Ectodermal cell (in vitro differentiated cells): ENCODE data around the gene TMEFF1.
"Not testable (repeated sequence)": the region's sequence is repeated elsewhere in the genome, so short reads cannot be mapped to it uniquely, and the experiment has no call there.

Experiments used
- H3K27ac ChIP-seq: 2 replicates; pipeline ENCODE4 v1.7.0; 2013; ENCODE audit warnings: mild to moderate bottlenecking, low read depth, low read length; ENCODE audit not compliant: insufficient read depth, poor library complexity, severe bottlenecking
- H3K27me3 ChIP-seq: 2 replicates; pipeline ENCODE4 v1.7.0; 2013; ENCODE audit warnings: mild to moderate bottlenecking, low read length; ENCODE audit not compliant: insufficient read depth, control insufficient read depth, poor library complexity, severe bottlenecking
- H3K36me3 ChIP-seq: one replicate; pipeline ENCODE4 v1.7.0; 2013; ENCODE audit warnings: low read length; ENCODE audit not compliant: control insufficient read depth, insufficient read depth
- H3K4me1 ChIP-seq: one replicate; pipeline ENCODE4 v1.7.0; 2013; ENCODE audit warnings: low read length; ENCODE audit not compliant: control insufficient read depth, insufficient read depth
- H3K4me3 ChIP-seq: 2 replicates; pipeline ENCODE4 v1.7.0; 2013; ENCODE audit warnings: low read depth, low read length, control low read depth; ENCODE audit not compliant: insufficient read depth
- H3K9me3 ChIP-seq: 2 replicates; pipeline ENCODE4 v1.7.0; 2013; ENCODE audit warnings: mild to moderate bottlenecking, low read length, moderate library complexity; ENCODE audit not compliant: control insufficient read depth
- WGBS, 2 experiments: methylation state at CpG; one replicate each; pipeline ENCODE4 v1.1.7; 2013; ENCODE audit warnings: missing lambda C conversion rate in 2 of 2; 5-methylcytosine and 5-hydroxymethylcytosine counted together

The TMEFF1 gene

DNA sequence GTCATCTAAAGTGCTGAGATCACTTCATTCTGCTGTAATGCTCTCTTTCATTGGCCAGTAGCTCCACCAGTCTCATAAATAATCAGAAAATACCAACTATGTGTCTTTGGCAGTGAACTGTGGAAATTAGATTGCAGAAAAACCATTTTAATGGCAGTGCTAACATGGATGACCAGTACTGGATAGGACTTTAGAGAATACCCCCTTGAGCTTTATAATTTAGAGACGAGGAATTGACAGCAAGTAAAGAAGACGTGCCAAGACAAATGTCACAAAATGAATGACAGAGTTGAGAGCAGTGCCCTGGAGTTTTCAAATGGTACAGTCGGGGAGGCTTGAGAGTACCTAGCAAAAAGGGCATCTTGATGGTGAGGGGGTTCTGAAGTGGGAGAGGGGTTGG, 40.2 kb upstream of the TMEFF1 start:
- no peaks in the 10 kb centered on the region for H3K36me3 ChIP-seq
- no peak overlapping the region for H3K27ac ChIP-seq
- H3K27me3 ChIP-seq: no peaks in the 10 kb centered on the region
- H3K4me1 ChIP-seq: peaks cover 11% of the 10 kb centered on the region
- WGBS, 2 experiments: 93 to 96% methylated on average over 3 of the region's 3 CpGs
- H3K4me3 ChIP-seq: no peak overlapping the region
- no peaks in the 10 kb centered on the region for H3K9me3 ChIP-seq

DNA sequence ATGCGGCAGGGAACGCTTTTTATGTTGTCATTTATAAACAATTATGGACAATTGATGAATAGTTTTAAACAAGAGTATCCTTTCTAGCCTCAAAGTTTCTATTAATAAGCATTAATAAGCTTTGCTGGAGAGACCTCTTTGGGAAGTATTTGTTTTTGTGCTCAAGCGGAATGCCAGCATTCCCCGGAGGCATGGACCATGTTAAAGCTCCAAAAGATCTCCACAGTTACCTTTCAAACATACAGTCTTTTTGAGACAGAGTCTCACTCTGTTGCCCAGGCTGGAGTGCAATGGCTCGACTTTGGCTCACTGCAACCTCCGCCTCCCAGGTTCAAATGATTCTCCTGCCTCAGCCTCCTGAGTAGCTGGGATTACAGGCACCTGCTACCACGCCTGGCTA, 36.4 kb upstream of the TMEFF1 start:
- H3K27ac ChIP-seq: no peak overlapping the region
- H3K4me3 ChIP-seq: no peak overlapping the region
- H3K9me3 ChIP-seq: no peaks in the 10 kb centered on the region
- H3K36me3 ChIP-seq: no peaks in the 10 kb centered on the region
- no peaks in the 10 kb centered on the region for H3K4me1 ChIP-seq
- 91 to 95% methylated on average over 6 to 7 of the region's 7 CpGs for WGBS, 2 experiments
- H3K27me3 ChIP-seq: no peaks in the 10 kb centered on the region

DNA sequence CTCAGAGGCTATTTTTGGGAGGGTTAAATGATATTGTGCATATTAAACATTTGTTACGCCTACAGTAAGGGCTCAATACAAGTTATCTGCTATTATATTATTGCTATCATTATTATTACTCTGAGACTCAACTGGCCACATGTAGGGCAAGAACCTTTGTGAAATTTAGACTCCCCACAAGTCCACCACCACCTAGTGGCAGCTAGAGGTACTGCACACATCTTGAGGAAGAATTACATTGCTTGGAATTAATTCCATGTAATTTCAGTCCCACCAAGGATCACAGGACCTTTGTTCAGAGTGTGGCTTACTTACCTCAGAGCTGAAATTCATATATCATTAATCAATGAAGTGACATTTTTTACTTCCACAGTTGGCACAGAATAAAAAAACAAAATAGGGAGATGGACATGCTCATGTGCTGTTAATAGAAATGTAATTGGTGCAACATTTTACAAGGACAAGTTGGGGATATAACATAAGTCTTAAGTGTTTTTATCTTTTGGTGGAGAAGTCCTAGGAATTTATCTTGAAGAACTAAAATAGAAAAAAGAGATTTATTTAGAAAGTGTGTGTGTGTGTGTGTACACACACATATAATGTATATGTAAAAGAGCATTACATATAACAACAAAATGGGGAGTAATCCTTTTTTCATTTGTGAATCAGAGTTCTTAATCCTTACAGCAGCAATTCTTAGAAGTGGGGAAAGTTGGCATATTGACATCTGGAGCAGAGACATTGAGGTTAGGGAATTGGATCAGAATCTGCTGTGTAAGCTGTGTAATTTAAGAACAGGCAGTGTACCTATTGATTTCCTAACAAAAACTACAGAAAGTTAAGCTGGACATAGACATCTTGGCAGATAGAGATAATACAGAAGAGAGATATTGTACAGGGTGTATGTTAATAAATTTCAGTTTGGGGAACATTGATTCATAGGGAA, 34.8 kb upstream of the TMEFF1 start:
- Histone ChIP-seq H3K4me3 (no peak overlapping the region), H3K27me3 (no peaks in the 10 kb centered on the region), H3K27ac (no peak overlapping the region), H3K4me1 (no peaks in the 10 kb centered on the region), H3K9me3 (no peaks in the 10 kb centered on the region), H3K36me3 (no peaks in the 10 kb centered on the region)
- no CpG with 5 or more reads among the region's 1 CpG for WGBS, 2 experiments

DNA sequence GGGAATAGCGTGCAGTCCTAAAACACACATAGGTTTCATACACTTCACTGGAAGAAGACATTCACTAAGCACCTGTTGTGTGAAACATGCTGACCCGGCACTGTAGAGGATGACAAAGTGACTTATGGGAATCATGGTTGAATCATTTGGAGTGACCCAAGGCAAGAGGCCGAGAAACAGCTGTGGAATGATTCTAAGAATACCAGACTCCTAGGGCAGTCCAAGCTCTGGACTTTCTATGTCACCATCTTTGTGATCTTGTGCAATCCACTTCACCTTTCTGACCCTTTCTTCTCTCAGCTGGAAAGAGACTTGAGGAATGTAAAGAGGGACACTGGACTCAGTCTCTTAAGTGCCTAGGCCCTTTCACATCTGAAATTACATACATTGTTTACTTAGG, 32.9 kb upstream of the TMEFF1 start:
- H3K4me1 ChIP-seq: no peaks in the 10 kb centered on the region
- no peak overlapping the region for H3K27ac ChIP-seq
- H3K27me3 ChIP-seq: no peaks in the 10 kb centered on the region
- no peak overlapping the region for H3K4me3 ChIP-seq
- H3K9me3 ChIP-seq: no peaks in the 10 kb centered on the region
- WGBS, 2 experiments: 89 to 98% methylated on average over 3 of the region's 3 CpGs
- H3K36me3 ChIP-seq: no peaks in the 10 kb centered on the region

DNA sequence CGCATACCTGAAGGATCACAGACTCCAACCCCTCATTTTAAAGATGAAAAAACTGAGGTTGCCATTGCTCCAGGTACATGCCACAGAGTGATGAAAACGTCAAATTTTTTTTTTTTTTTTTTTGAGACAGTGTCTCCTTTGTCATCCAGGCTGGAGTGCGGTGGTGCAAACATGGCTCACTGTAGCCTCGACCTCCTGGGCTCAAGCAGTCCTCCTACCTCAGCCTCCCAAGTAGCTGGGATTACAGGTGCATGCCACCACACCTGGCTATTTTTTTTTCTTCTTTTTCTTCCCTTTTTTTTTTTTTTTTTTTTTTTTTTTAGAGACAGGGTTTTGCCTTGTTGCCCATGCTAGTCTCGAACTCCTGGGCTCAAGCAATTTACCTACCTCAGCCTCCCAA, 32.5 kb upstream of the TMEFF1 start:
- WGBS, 2 experiments: 90 to 92% methylated on average over 5 of the region's 5 CpGs

DNA sequence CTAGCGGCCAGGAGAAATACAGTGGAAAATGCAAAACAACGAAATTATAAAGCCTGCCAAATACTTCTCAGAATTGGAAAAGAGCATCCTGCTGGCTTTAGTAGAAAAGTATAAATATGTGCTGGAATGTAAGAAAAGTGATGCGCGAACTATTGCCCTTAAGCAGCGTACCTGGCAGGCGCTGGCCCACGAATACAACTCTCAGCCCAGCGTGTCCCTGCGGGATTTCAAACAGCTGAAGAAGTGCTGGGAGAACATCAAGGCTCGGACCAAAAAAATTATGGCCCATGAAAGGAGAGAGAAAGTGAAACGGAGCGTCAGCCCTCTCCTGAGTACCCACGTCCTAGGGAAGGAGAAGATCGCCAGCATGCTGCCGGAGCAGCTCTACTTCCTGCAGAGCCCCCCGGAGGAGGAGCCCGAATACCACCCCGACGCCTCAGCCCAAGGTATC, 31.0 kb upstream of the TMEFF1 start:
- Histone ChIP-seq H3K27me3 (no peaks in the 10 kb centered on the region), H3K9me3 (no peaks in the 10 kb centered on the region), H3K4me1 (no peaks in the 10 kb centered on the region), H3K36me3 (peaks cover 2% of the 10 kb centered on the region), H3K4me3 (no peak overlapping the region), H3K27ac (no peak overlapping the region)
- WGBS, 2 experiments: 90 to 92% methylated on average over 19 of the region's 19 CpGs

More for the DNA sequence above, 32.5 kb upstream of the TMEFF1 start:
- H3K4me1 ChIP-seq, H3K9me3 ChIP-seq, H3K27ac ChIP-seq, H3K4me3 ChIP-seq, H3K36me3 ChIP-seq, H3K27me3 ChIP-seq: not testable (repeated sequence)

DNA sequence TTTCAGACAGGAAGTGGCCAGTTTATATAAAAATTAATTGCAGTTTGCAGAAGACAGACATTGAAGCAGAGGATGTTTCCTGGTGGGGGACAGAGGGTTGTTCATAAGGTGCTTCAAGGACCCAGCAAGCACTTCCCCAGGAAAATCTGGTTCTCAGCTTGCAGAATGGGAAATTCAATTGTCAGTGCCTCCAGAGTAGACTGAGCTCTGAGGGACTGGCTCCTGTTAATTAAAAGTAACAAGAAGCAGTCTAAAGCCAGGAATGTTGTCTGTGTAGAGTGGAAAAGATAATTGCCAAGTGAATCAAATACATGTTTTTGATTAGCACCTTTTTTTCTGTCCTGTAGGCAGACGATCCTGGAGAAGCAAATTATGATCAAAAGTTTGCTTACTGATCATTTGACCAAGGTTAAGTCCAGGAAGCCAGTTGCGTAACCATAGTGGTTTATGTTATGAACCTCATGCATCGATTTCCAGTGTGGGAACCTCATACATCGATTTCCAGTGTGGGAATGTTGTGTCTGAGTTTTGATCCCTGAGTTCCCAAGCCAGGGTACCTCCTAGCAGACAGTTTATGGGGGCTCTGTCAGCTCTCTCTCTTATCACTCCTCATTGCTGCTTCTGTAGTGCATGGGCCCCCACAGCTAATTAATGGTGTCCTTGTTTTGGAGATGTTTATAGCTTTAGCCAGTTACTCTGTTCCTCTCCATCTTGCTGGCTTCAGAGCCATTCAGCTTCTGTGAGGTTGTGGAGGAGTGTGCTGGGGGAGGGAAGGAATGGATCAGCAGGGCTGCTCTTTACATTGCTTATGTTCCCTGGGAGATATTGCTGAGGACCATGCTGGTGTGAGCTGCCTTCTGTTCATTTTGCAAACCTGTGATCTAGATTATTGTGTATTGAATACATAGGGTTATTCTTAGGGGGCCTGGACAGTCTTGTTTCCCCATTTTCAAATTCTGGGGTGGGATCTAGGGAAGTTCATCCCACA, 28.9 kb upstream of the TMEFF1 start:
- H3K4me3 ChIP-seq: no peak overlapping the region
- 83 to 84% methylated on average over 4 of the region's 4 CpGs for WGBS, 2 experiments
- H3K4me1 ChIP-seq: no peaks in the 10 kb centered on the region
- H3K27me3 ChIP-seq: no peaks in the 10 kb centered on the region
- H3K27ac ChIP-seq: no peak overlapping the region
- no peaks in the 10 kb centered on the region for H3K9me3 ChIP-seq
- H3K36me3 ChIP-seq: peaks cover 2% of the 10 kb centered on the region

DNA sequence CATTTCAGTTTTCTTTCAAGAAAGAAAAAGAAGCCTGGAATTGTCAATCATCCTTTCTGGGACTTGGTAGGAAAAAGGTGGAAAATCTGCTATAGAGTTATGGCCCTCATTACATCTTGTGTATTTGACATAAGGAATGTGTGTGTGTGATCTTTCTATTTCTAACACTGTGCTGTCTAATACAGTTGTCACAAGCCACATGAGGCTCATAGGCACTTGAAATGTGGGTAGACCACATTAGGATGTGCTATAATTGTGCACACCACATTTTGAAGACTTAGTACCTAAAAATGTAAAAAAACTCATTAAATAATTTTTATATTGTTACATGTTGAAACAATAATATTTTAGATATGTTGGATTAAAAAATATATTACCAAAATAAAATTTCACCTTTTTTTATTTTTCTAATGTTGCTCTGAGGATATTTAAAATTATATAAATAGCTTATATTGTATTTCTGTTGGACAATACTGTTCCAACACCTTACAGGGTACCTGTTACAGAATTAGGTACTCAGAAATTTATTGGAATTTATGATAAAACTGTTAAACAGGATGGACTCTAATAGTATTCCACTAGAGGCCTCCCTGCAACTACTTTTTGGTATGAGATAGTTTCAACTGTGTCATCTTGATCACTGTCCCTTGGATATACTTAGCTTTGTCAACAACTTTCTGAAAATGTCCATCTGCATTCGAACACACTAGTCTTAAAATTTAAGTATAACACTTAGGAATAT, 27.6 kb upstream of the TMEFF1 start:
- Histone ChIP-seq H3K4me3 (no peak overlapping the region), H3K9me3 (no peaks in the 10 kb centered on the region), H3K36me3 (peaks cover 6% of the 10 kb centered on the region), H3K27ac (no peak overlapping the region), H3K27me3 (no peaks in the 10 kb centered on the region), H3K4me1 (no peaks in the 10 kb centered on the region)
- 100% methylated on average over 1 of the region's 1 CpG; no CpG with 5 or more reads in 1 of the 2 experiments for WGBS, 2 experiments

DNA sequence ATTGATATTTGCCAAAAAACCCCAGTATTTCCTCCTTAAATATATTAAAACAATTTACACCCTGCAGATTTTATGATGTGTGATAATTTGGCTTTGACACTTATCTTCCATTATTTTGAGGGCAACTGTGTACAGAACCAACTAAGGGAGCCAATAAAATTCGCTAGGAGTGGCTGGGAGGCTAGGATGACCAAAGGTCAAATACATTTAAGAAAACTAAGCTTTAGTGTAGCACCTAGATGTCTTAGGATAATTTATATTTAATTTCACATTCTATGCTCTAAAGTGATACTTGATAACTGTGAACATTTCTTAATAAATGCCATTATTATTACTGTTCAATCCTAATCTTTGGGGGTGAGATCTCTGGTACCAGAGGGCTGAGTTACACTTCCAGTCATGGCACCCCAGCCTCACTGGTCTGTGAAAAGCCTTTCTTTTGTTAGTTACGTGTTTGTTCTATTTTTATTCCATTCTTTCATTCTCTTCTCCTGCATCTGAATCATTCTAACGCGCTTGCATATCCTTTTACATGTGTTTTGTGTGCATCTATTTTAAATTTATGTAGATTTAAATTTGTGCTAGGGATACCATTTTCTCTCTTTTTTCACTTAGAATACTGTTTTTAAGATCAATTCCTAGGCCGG, 26.9 kb upstream of the TMEFF1 start:
- 92 to 97% methylated on average over 2 to 3 of the region's 5 CpGs for WGBS, 2 experiments
- Histone ChIP-seq H3K27me3 (no peaks in the 10 kb centered on the region), H3K4me1 (no peaks in the 10 kb centered on the region), H3K4me3 (no peak overlapping the region), H3K9me3 (no peaks in the 10 kb centered on the region), H3K36me3 (peaks cover 11% of the 10 kb centered on the region), H3K27ac (no peak overlapping the region)
